Activated gamma-delta T cell (primary cell): Measurements from ENCODE around the gene MRAP2.
"Not testable (repeated sequence)": the region's sequence is repeated elsewhere in the genome, so short reads cannot be mapped to it uniquely, and the experiment has no call there.

Experiments
- DNase-seq: peaks from one replicate; lab custom pipeline; 2025; lab: John Stamatoyannopoulos, UW

MRAP2 gene

GRCh38 chr6:84074988-84075781 lies 41.6 kb downstream of the MRAP2 start:
- DNase-seq, result no peak

- DNase-seq, result no peak
Measured at GRCh38 chr6:84077645-84078044, 44.1 kb downstream of the MRAP2 start.

- DNase-seq, result no peak
Measured at GRCh38 chr6:84078335-84078734, 44.8 kb downstream of the MRAP2 start.

- DNase-seq, result no peak
Measured at GRCh38 chr6:84081222-84081621, 47.6 kb downstream of the MRAP2 start.

GRCh38 chr6:84082689-84083265 lies 49.2 kb downstream of the MRAP2 start:
- no peak for DNase-seq

GRCh38 chr6:84084705-84085104 lies 51.1 kb downstream of the MRAP2 start:
- not testable (repeated sequence) for DNase-seq

- no peak for DNase-seq
Measured at GRCh38 chr6:84086056-84086455, 52.5 kb downstream of the MRAP2 start.

GRCh38 chr6:84086545-84087429 lies 53.2 kb downstream of the MRAP2 start:
- no peak for DNase-seq

- no peak for DNase-seq
Measured at GRCh38 chr6:84089081-84089480, 55.5 kb downstream of the MRAP2 start.

- no peak for DNase-seq
Measured at GRCh38 chr6:84089552-84089951, 56.0 kb downstream of the MRAP2 start.

GRCh38 chr6:84093441-84094435 lies 60.2 kb downstream of the MRAP2 start:
- no peak for DNase-seq

GRCh38 chr6:84095156-84095555 lies 61.6 kb downstream of the MRAP2 start:
- no peak for DNase-seq

GRCh38 chr6:84103029-84103428 lies 69.5 kb downstream of the MRAP2 start:
- no peak for DNase-seq

GRCh38 chr6:84105215-84105924 lies 71.8 kb downstream of the MRAP2 start:
- DNase-seq, result not testable (repeated sequence)

GRCh38 chr6:84107495-84107894 lies 73.9 kb downstream of the MRAP2 start:
- no peak for DNase-seq

- not testable (repeated sequence) for DNase-seq
Measured at GRCh38 chr6:84111351-84111750, 77.8 kb downstream of the MRAP2 start.

GRCh38 chr6:84114933-84115594 lies 81.5 kb downstream of the MRAP2 start:
- DNase-seq, result not testable (repeated sequence)

- DNase-seq, result no peak
Measured at GRCh38 chr6:84118191-84118590, 84.6 kb downstream of the MRAP2 start.

- no peak for DNase-seq
Measured at GRCh38 chr6:84119277-84119676, 85.7 kb downstream of the MRAP2 start.

- no peak for DNase-seq
Measured at GRCh38 chr6:84123186-84123585, 89.6 kb downstream of the MRAP2 start.
